Measurements from ENCODE around the gene TMEM178B.
"Not testable (repeated sequence)": the region's sequence is repeated elsewhere in the genome, so short reads cannot be mapped to it uniquely, and the experiment has no call there.

The TMEM178B gene

GRCh38 chr7:141397236-141398163 lies 323.6 kb downstream of the TMEM178B start:
- DNase-seq = no peak

- DNase-seq = no peak
Measured at GRCh38 chr7:141400356-141400755, 326.5 kb downstream of the TMEM178B start.

DNA sequence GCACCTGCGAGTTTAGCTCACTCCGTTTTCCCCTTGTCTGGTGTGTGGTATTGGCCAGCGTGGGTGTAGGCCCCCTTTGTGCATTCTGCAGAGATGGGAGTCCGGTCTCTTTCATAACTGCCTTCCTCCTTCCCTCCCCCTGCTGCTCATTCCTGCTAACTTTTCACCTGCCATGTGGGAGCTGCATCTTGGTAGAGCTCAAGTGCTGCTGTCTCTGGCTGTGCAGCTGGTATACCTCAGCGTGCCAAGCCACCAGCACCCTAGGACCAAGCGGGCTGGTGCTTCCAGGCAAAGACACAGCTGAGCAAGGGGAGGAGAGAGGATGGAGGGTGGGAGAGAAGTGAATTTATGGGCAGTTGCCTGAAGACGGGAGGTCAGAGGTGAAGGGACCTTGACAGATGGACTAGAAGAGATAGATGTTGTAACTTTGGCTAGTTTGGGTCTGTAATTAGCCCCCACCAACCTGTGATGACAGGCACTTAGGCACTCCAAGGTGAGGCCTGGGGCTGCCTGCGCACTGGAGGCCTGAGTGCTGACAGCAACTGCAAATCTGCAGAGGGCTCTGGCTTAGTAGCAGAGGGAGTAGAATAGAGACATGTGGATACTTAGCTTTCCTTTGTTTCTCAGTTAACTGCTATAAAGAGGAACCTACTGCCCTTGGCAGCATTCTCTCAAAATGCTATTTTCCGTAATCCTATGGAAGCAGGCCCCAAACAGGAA lies 328.6 kb downstream of the TMEM178B start:
- no peak for DNase-seq

GRCh38 chr7:141403846-141404245 lies 330.0 kb downstream of the TMEM178B start:
- DNase-seq = not testable (repeated sequence)

- no peak for DNase-seq
Measured at GRCh38 chr7:141406347-141406746, 332.5 kb downstream of the TMEM178B start.

DNA sequence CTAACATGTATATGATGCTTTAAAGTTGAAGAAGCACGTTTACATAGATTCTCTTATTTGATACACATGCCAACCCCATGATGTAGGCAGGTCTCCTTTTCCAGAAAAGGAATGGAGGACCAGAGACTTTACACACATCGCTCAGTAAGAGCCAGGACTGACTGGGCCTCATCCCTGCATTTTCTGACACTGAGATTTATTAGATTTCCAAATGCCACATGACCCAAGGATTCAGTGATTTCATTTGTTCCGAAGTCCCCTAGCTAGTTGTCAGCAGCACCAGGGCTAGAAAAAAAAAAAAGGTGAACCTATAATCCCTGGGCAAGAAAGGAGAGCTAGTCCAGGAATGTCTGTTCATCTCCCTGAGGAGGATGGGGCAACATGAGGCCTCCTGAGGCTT lies 334.0 kb downstream of the TMEM178B start:
- no peak for DNase-seq

- DNase-seq = no peak
Measured at GRCh38 chr7:141408440-141408839, 334.6 kb downstream of the TMEM178B start.

GRCh38 chr7:141409219-141409618 lies 335.4 kb downstream of the TMEM178B start:
- no peak for DNase-seq

DNA sequence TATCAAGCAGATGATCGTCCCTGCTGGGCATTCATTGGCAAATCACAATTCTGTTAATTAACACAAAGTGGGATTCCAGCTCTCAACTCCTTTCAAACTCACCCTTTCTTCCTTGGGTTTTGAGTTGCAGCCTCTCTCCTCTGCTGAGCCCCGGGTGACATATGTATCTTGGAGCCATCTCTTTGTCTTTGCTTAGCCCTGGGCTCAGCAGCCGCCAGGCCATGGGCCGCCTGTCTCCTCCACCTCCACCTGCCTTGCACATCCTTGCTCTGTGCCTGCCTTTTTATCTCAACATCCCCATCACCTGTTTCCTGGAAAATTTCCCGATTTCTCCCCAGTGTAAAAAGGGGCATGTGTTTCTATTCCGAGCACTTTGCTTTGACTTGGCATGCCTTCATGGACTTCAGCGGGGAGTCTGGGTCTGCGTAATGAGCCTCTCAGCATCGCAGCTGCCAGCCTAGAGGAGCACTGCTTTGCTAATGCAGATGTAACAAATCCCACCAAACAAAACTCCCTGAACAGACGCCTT lies 336.0 kb downstream of the TMEM178B start:
- no peak for DNase-seq

DNA sequence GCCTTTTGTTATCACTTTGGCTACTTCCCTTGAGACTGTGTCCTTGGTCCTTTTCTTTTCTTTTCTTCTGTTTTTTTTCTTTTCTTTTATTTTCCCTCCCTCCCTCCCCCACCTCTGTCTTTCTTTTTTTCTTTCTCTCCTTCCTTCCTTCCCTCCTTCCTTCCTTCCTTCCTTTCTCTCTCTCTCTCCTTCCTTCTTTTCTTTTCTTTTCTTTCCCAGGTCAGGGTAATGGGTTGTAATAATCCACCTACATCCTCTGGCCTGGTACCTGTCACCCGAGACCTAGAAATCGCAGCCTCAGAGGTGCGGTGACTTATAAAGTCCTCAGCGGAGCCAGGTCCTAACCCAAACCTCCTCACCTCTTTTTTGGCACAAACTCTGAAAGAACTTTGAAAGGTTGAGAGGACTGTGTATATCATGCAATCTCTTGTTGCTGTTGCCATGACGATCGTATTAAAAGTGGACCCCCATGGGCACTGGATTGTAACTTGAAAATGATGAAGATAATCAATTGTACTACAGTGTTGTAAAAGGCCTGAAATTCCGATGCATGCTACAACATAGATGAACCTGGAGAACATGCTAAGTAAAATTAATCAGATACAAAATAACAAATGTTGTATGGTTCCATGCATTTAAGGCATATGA lies 336.6 kb downstream of the TMEM178B start:
- no peak for DNase-seq

GRCh38 chr7:141411133-141411532 lies 337.3 kb downstream of the TMEM178B start:
- DNase-seq = no peak

DNA sequence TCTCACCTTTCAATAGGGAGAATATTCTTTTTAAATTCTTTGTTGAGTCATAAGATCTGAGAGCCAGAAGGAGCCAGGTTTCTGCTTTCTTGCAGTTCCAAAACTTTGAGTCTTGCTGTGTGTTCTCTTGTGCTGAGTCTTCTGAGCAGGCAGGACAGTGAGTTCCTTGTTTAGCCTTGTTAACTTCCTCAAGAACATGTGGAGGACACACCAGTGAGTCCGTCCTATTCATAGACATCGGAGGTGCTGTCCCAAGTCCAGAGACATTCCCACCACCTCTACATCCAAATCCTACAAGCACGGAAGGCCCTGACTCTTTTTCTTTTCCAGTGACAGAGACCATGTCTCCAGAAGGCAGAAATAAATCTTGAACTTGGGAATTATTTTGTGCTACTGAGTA lies 342.1 kb downstream of the TMEM178B start:
- DNase-seq = no peak

DNA sequence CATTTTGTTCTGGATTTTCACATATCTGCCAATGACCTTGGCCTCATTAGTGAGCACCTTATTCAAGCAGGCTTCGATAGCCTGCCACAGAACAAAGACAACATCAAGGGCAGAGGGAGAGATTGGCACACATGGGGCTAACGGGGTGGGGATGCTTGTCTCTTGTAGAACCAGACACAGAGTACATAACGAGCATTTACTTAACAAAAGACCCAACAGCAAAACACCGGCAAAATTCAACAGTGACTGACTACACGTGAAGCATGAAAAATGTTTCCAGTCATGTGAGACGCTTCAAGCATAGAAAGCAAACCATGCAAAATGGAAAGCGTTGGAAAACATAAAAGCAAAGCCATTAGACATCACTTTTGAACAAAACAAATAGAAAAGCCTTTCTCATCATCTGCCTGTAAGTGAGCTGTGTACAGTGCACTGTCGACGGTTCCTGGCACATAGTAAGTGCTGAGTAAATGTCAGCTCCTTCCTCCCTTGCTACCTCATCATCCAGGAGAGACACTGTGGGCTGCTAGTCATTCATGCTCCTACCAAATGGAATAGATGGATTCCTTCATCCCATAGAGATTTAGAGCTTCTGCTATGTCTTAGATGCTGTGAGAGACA lies 342.9 kb downstream of the TMEM178B start:
- DNase-seq = no peak

- DNase-seq = no peak
Measured at GRCh38 chr7:141417506-141417905, 343.6 kb downstream of the TMEM178B start.

GRCh38 chr7:141418066-141418465 lies 344.2 kb downstream of the TMEM178B start:
- DNase-seq = peak; percentile 10

- DNase-seq = no peak
Measured at GRCh38 chr7:141421306-141421705, 347.4 kb downstream of the TMEM178B start.

GRCh38 chr7:141427134-141427533 lies 353.3 kb downstream of the TMEM178B start:
- DNase-seq = no peak

DNA sequence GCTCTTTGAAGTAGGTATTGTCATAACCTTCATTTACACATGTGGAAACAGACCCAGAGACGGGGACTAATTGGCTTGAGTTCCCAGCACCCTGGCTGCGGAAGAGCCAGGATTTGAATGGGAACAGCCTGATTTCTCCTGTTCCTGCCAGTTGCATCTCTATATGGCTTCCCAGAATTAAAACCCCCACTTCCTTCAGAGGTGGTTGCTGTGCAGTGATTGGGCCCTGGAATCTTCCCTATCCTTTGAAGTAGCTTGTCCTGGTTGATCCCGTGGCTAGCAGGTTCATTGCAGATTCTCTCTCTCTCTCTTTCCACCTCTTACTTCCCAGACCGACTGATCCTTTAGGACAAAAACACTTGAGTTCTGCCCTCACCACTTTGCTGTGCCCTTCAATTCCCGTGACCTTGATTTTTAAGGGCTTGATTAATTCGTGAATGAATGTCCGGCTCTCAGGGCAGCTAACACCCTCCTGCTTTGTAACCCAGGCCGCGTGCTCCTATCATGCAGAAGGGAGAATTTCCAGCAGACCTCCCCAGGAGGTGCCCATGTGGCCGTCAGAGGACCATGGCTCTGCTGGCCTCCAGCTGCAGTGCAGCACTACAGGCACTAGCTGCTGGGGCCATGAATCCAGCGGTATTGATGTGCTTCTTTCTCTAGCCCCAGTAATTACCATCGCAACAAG lies 356.7 kb downstream of the TMEM178B start:
- no peak for DNase-seq

- DNase-seq = no peak
Measured at GRCh38 chr7:141431140-141431479, 357.2 kb downstream of the TMEM178B start.

GRCh38 chr7:141431711-141432110 lies 357.8 kb downstream of the TMEM178B start:
- DNase-seq = no peak

- DNase-seq = no peak
Measured at GRCh38 chr7:141433698-141434097, 359.8 kb downstream of the TMEM178B start.

DNA sequence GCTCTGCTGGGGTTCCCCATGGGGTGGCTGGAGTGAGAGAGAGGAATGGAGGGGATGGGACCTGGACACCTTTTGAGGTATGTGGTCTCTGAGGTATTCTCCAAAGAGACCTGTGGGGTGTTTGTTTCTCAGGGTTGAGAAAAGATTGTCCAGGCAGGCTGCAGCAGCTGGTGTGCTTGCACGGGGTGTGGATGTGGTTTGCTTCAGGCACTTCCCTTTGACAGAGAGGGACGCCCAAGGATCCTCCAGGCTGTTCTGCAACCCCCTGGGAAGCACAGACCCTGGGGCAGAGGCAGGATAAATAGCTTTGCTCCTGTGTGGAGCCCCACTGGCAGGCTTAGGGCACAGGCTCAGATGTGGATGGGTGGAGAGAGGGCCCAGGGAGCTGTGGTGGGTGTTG lies 362.3 kb downstream of the TMEM178B start:
- no peak for DNase-seq
